ENCODE data around the gene UBE2N.
"Not testable (repeated sequence)": the region's sequence is repeated elsewhere in the genome, so short reads cannot be mapped to it uniquely, and the experiment has no call there.

UBE2N gene

DNA sequence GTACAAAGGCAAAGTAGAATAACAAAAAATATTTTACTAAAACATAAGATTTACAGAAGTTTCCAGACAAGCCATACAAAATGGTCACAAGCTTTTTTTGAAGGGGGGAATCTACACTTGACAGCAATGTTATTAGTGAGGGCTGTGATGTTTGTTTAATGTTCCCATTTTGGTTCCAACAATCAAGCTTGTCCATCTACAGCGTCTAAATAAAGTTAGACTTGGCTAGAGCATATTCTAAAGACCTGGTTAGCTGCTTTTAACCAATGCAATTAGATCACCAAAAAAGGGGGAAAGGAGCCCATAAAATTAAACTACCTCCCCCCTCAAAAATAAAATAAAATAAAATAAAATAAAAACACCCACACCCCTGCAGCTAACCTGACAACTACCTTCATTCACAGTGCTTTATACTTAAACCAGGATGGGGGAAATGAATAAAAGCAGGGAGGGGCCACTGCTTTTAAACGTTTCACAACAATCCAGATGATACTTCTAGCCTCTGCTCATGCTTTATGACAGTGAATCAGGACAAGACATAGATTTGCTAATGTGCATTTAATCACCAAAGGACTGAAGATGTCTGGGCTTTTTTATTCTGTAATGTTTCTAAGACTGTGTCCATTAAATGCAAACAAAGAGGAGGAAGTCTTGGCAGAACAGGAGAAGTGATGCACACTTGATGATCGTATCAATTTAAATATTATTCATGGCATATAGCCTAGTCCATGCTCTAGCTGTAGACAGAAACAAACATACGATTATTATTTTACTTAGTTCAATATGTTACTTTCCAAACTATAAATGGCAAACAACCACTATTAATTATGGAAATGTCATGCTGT, 32.2 kb downstream of the UBE2N start:
- DNase-seq: not testable (repeated sequence)

DNA sequence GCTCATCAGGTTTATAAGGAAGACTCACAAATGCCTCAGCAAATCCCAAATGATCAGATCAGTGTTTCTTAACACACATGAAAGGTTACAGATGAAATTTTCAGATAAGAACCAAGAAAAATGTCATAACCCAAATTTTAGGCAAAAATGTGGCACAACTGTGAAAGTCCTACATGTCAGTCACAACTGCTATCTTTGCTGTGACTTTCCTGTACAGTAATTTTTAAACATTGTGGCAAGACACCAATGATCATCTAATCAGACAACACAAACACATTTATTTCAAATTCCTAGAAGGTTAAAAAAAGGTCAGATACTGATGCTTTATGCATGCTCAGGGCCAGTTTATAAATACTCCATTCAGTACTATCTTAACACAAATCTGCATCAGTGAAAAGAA, 32.9 kb downstream of the UBE2N start:
- no peak for DNase-seq

DNA sequence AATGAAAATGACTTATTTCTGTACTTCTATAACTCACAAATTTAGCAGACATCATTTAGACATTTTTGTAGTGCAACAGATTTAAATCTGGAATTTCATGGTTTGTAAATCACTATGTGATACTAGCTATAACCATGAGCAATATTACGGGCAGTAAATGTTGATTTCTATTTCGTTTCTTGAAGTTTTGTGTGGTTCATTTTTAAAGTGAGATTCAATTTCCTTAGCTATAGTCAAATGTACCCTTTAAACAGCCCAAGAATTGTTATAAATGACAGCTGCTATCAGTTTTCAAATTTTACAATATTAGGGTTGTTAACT, 33.8 kb downstream of the UBE2N start:
- DNase-seq: no peak

GRCh38 chr12:93407054-93407962, 34.4 kb downstream of the UBE2N start:
- no peak for DNase-seq

DNA sequence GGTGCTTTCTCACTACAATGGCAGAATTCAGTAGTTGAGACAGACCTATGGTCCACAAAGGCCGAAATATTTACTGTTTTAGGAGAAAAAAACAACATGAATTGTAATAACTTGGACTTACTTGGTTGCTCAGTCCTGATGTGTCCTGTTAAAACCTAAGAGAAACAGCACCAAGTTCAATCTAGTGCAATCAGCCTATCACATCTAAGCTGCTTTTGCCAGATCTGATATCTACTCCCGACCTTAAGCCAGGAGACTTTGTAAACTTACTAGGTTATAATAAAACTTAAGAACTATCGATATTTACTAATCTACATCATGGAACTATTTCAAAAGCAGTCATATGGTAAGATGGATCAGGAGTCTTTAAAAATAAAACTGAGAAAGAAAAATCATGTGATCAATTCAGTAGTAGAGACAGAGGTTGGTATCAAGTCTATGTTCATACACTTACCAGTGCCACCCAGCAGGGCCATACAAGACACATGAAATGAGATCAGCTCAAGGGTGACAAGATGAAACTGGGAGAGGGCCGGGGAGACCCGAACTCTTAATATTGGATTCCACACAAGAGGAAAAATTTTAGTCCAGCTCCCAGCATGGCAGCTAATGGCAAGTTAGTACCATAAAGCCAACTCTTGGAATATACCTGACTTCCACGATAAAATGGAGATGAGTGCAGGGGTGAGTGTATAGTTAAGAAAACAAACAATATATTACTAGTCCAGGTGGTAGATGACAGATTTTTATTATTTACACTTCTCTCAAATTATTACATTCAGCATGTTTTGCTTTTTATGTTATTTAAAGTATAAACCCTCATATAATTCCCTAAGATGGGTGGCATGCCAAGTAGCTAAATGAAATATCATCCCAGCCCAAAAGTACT, 36.5 kb downstream of the UBE2N start:
- DNase-seq: no peak

DNA sequence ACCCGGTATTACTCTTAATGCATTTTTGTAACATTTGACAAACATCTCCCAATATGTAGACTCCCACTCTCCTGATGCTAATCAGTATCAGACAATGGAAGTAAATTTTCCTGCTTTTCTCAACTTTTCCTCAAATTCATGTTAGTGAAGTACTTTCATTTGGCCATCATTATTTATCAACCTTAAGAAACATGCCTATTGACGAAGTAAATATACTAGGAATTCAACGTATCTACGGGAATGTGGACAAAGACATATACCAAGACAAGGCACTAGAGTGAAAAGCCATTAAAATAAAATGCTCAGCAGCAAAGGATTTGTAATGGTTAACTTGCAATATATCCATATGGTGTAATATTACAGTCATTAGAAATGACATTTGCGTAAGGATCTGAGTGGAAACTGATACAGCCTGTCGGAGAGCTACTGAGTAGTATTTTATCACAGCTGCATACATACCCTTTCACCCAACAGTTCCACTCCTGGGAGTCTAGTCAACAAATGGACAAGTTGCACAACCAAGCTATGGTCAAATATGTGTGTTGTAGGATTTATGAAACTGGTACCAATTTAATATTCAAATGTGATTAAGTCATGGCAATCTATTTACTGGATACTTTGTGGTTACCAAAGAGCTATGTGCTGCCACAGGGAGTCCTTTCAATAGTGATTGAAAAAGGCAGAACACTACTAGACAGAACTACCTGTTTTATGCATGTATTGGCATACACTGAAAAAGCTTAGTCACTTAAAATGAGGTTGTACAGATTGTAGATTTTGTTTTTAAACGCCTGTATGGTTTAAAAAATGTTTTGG, 37.6 kb downstream of the UBE2N start:
- DNase-seq: no peak

- DNase-seq: no peak
These were observed 39.1 kb downstream of the UBE2N start for GRCh38 chr12:93402333-93403311.

DNA sequence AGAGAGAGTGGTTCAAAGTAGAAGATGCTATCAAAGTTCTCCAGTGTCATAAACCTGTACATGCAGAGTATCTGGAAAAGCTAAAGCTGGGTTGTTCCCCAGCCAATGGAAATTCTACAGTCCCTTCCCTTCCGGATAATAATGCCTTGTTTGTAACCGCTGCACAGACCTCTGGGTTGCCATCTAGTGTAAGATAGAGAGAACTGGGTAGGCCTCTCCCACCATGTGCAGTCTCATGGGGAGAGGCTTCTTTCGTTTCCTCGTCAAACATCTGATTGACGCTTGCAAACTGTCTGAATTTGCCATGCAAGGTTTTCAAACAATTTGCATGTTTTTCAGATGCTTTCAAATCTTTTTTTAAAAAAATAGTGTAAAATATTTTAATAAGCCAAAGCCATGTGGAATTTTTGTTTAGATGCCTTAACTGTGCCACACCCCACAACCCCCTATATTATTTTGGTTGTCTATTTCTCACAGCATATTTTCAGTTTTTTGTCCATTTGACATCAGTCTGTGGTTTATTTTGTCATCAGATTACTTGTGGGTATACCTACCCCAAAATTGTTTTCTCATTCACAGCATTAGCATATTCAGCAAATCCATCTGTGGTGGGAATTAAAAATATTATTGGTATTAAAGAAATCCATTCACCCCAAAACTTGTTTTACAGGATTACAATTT, 42.4 kb downstream of the UBE2N start:
- not testable (repeated sequence) for DNase-seq

DNA sequence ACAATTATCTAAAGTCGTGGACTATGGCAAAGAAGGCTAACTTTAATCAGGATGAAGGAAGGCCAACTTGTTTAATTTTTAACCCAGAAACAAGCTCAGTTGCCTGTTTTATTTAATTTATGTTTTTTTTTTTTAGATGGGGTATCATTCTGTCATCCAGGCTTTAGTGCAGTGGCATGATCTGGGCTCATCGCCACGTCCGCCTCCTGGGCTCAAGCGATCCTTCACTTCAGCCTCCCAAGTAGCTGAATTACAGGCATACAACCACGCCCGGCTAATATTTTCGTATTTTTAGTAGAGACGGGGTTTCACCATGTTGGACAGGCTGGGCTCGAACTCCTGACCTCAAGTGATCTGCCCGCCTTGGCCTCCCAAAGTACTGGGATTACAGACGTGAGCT, 44.3 kb downstream of the UBE2N start:
- no peak for DNase-seq

DNA sequence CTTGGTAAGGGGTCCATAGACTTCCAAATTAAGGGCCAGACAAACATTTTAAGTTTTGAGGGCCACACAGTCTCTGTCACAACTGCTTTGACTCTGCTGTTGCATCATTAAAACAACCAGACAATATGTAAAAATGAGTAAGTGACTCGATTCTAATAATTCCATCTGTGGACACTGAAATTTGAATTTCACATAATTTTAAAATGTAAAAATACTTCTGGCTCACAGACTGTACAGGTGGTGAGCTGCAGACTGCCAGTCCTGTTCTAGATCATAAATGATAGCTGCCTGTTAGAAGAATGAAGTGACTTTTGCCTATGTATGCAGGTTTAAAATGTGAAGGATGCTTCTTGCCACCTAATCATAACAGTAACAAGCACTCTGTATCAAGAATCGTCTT, 48.3 kb downstream of the UBE2N start:
- DNase-seq: no peak

- DNase-seq: no peak
These were observed 51.0 kb downstream of the UBE2N start for GRCh38 chr12:93390549-93391297.

- no peak for DNase-seq
These were observed 51.7 kb downstream of the UBE2N start for GRCh38 chr12:93390031-93390430.

- DNase-seq: no peak
These were observed 54.0 kb downstream of the UBE2N start for GRCh38 chr12:93387780-93388179.

- DNase-seq: not testable (repeated sequence)
These were observed 59.7 kb downstream of the UBE2N start for GRCh38 chr12:93381976-93382437.

DNA sequence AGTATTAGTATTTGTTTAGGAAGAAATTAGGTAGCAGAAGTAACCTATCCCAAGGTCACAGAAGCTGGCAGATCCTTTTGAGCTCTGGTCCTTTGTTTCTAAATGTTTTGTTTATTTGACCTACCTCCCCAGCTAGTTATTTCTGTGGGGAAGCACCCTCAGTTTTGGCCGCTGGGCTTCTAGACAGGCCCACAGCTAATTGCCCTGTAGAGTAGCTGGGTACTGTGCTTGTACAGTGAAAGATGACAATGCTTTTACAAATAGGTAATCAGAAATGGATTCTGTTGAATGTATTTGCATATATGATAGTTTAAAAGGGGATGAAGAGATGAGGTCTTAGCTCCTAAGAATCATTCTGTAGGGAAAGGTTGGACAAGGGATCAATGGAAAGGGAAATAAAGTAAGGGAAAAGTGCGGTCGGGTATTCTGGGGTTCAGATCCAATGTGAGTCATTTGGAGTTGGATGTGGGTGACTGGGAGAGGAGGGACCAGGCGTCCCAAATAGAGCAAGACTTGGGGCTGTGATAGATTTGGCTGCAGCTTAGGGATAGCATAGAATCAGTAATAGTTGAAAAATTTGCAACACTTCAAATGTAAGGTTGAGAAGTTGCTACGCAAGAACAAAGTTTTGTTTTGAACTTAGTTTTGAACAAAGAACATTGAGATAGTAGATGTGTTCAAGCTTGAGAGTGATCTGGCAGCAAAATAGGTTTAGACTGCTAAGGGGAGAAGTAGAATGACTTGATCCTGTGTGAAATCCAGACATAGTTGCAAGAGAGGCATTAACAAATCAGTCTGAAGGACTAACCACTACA, 60.4 kb downstream of the UBE2N start:
- DNase-seq: no peak

- DNase-seq: no peak
These were observed 61.1 kb downstream of the UBE2N start for GRCh38 chr12:93380480-93381121.

- no peak for DNase-seq
These were observed 61.8 kb downstream of the UBE2N start for GRCh38 chr12:93379981-93380361.
